Stimulated activated CD8-positive, alpha-beta memory T cell treated with anti-CD3 and anti-CD28 coated beads, Interleukin-7, amount 100 ng/mL, for 4 hours (primary cell): ENCODE measurements around the gene RBM39.
"Not testable (repeated sequence)": the region's sequence is repeated elsewhere in the genome, so short reads cannot be mapped to it uniquely, and the experiment has no call there.

Experiments
- DNase-seq, 2 donors: peaks; one replicate each; pipeline ENCODE4 v3.0.0-alpha.2; 2020; ENCODE audit warnings: low read depth in 2 of 2

RBM39 gene

DNA sequence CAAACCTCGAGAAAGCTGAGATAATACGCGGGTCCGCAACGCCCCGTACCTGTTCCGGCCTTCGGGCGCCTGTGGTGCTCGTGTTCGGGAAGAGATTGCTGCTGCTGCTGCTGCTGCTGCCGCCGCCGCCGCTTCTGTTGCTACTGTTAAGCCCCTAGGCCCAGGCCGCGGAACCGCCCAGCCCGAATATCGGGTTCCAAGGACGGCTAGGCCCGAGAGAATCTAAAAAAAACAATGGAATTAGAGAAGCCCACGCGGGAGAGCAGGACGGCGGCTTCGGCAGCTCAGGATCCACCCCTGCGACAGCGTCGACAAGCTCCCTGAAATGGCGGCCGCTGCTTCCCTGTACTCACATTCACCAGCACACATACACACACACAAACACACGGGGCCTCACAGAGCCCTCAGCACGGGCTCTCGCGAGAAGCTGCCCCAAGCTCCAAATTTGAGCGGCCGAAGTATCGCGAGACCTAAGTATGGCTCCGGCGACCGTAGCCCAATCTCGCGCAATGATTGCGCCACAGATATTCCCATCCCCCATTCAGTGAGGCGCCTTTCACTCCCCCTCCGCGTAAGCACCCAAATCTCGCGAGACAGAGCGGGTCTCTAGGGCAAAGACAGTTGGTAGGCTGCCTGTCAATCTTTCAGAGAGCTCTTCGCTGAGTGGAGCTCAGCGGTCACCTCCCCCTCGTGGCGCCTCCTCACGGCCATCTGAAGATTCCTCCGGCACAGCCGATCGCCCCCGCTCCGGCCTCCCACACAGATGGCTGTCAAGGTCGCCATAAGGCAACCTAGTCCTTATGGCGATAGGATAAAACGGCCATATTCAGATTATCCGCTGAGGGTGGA lies at the start of gene RBM39:
Gene RBM39 (minus strand): TSS at position 369 of the 849 bp plus-strand sequence. CDS start 1,386 bp downstream, outside the sequence.
- peak; percentile 98 to 100 for DNase-seq

DNA sequence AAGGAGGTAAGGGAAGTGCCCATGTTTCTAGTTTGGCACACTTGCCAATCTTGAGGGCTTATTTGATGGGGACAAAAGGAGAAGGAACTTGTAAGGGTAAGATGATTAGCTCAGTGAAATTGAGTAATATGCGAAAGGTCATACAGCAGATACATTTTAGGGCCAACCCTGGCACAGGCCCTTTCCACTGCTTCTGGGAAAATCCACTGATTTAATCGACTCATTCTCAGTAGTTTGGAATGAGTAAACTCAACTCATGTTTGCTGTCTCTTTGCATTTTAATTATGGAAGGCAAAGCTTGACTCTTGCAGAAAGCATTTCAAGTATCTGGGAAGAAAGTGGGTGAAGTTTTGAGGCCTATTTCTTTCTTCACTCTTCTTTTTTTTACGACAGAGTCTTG lies 49.8 kb upstream of the RBM39 start:
- DNase-seq: no peak

DNA sequence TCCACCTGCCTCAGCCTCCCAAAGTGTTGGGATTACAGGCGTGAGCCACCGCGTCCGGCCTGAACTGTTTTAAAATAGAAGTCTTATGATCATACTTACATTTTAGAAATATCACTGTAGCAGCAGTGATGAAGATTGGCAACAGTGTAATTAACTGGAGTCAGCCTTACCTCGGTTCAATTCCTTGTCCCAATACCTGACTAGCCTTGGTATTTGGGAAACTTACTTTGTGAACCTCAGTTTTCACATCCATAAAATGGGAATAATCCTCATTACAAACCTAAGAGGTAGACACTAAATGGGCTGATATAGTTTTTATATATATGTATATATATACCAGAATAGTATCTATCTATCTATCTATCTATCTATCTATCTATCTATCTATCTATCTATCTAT lies 49.0 kb upstream of the RBM39 start:
- DNase-seq: no peak

DNA sequence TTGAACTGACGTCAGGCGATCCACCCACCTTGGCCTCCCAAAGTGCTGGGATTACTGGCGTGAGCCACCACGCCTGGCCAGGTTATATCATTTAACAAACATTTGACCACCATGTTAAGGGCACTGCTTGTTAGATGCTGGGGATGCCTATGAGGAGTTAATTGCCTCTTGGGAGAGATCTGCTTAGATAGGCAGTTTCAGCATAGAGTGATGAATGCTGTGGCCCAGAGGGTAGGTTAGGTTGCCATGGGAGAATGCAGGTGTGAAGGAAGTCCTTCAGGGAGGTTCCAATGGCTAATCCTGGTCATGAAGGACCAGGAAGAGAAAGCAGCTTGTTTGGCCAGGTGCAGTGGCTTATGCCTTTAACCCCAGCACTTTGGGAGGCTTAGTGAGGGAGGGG lies 46.7 kb upstream of the RBM39 start:
- DNase-seq: no peak

DNA sequence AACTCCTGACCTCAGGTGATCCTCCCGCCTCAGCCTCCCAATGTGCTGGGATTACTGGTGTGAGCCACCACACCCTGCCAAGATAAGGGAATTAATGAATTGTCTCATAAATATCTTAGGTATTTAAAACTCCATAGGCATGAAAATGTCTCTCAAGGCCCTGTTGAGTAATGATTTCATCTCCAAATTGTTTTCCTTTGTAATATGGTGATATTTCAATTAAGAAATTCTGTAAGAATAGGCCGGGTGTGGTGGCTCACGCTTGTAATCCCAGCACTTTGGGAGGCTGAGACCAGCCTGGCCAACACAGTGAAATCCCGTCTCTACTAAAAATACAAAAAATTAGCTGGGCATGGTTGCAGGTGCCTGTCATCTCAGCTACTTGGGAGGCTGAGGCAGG lies 43.5 kb upstream of the RBM39 start:
- not testable (repeated sequence) for DNase-seq

DNA sequence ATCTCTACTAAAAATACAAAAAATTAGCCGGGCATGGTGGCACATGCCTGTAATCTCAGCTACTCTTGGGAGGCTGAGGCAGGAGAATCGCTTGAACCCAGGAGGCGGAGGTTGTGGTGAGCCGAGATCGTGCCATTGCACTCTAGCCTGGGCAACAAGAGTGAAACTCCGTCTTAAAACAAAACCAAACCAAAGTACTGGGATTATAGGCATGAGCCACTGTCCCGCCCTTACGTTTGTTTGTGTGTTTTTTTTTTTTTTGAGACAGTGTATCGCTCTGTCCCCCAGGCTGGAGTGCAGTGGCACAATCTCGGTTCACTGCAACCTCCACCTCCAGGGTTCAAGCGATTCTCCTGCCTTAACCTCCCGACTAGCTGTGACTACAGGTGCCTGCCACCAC lies 41.8 kb upstream of the RBM39 start:
- DNase-seq: not testable (repeated sequence)

DNA sequence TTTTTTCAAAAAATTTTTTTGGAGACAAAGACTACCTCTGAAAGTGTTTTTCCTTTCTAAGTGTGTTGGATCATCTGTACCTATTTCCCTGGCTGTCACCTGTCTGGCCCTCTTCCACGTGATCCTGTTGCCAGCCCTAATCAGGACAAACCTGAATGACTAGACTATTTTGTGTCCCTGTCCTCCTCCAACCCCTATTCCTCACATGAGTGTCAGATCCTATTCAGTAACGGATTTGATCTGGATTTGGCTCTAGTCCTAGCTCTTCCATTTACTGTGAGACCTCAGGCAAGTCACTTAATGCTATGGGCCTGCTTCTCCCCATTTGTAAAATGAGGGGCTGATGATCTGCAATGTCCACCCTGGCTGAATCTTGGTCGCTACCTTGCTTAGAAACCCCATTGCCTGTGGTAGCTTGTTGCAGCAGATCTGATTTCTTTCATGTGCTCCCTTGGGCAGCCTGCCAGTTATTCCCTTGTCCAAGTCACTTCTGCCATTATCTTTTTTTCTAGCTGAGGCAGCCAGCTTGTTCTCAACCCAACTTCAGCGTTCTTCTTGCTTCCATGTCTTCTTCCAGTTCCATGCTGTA lies 34.5 kb upstream of the RBM39 start:
- DNase-seq: no peak

DNA sequence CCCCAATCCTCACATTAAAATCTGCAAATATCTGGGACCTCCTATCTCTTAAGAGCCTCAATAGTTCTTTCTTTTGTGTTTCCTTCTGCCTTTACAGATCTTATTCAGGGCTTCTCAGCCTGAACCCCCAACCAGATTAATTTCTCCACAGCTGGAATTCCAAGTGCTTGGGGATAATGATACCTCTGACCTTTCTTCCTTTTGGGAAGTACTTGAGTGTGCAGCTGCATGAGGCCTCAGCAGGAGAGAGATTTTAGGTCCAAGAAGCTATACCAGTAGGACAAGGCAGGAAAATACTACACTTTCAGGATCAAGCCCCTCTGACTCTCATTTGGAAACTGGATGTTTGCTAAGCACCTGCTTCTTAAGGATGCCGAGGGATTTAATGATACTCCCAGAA lies 32.3 kb upstream of the RBM39 start:
- DNase-seq: no peak

DNA sequence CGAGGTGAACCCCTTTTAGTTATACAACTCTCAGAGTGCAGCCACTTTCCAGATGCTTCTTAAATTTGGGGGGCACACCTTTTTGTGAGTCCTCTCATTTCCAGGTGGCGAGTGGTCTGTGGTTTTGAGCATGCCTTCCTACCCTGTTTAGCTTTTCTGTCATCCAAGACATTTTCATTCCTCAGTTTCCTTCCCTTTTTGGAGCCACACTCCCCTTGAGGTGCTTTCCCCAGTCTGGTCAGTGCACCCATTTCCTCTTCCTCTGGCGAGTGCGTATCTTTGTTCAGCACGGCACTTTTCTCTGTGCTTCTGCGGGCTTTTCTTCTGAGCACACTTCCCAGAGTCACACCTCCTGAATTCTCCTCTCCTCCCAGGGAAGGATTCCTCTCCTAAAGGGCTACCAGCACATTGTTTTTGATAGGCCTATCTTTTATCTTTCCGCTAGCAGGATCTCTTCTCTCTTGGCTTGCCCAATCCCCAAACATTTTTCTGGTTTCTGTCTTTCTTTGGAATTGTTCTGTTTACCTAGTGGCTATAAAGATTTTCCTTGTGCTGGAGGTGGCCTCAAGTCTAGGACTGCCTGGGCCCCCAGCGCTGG lies 31.2 kb upstream of the RBM39 start:
- DNase-seq: peak in 1 of 2 donors; percentile 19

DNA sequence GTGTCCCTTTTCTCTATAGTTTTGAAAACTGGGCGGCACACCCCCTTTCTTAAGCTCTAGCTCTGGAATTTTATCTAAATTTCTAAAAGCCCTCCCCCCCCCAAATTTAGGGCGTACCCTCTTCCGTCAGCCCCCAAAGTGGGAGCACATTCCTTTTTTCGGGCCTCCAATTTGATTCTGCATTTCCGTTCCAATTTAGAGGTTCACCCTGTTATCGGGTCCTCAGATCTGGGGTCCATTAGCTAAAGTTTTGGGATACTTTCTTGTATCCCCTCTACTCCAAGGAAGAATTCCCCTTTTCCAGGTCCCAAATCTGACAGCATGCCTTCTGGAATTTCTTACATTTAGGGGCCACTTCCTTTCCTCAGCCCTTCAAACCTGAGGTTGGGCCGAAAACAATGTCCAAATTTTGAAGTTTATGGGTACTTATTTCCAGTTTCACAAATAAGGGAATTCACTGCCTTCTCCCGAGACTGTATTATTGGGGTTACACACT lies 30.6 kb upstream of the RBM39 start:
- no peak for DNase-seq

DNA sequence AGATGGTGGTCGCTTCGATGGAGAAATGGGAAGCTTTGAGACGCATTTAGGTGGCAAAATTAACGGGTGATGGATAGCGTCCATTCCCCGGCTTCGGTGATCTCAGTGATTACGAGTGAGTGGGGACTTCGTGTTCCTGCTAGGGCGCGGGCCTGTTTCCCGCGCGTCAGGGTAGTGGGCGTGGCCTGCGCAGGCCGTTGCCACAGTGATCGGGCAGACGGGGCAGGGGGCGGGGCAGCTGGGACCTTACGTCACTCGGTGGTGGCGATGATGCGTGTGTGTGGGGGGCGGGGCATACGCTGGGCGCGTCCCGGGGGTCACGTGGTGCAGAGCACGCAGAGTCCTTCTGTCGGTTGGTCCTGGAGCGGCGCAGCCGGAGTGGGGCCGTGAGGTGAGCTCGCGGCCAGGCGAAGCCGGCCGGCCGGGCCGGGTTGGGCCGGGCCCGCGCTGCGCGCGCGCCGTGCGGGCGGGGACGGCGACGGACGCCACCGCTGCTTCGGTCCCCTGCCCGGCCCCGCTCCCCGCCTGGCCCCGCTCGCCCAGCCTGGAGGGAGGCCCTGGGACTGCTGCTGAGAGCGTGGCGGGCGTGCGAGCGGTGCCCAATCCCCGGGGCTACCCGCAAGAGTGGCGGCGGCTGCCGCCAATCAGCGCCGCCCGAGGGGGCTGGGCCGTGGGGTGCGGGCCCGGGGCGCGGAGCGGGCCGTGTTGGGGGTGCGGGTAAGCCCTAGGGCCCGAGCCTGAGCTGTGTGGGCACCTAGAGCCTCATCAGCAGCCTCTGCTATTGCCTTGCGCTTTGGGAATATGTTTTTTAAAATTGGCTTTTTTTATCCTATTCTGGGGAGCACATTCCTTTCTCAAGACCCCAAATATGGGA lies 29.9 kb upstream of the RBM39 start, which contains the start of gene PHF20:
Gene PHF20 (plus strand): TSS at position 327 of the 874 bp plus-strand sequence. CDS start 29,508 bp downstream, outside the sequence.
- DNase-seq: peak; percentile 99

DNA sequence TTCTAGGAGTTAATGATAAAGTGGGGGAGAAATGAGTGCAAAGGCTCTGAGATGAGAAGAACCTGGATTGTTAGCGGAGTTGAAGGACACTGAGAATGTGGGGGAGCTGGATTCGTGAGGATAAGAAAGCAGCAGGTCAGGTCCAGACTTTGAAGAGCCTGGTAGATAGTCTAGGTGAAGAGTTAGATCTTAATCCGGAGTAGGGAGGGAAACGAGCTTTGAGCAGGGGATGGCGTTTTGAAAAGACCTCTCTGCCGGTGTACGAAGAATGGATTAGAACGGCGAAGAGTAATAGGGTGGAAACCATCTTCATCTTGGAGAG lies 29.3 kb upstream of the RBM39 start:
- DNase-seq: no peak

DNA sequence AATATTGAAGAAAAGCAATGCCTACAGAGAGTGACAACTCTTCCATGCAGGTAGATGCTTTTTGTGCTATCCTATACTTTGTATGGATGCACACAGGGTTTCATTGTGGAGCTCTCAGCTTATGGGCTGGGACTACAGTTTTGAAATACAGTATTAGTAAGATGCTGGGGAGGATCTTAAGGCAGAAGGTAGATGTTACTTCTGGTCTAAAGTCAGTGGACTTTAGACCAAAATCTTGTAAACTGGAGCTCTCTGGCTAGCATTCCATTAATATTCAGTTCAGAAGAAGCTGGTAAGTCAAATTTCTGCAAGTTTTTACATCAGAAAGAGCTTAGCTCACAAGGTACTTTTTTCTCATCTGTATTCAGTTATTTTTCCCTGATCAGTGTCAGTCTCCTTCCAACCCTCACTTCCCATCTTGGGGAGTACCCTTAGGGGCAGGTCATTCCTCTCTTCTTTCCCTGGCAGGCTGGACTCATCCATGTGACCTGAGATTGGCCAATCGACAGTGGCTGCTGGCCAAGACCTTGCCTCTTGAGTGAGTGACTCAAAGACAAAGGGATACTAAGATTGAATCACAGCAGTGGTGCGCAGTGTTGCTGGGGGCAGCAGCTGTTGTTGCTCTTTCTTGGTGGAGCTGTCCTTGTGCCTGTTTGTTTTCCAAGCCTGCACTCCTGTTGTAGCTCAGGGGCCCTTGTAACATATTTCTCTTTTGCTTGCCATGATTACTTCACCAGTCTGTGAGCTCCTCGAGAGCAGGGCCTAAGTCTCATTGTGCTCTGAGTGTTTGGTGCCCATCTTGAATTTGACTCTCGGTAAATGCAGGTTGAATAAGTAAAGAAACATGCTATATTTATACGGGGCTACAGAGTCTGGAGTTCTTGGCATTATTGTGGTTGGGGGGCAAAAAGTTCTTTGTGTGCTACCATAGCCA lies 26.9 kb upstream of the RBM39 start:
- DNase-seq: peak in 1 of 2 donors; percentile 23

DNA sequence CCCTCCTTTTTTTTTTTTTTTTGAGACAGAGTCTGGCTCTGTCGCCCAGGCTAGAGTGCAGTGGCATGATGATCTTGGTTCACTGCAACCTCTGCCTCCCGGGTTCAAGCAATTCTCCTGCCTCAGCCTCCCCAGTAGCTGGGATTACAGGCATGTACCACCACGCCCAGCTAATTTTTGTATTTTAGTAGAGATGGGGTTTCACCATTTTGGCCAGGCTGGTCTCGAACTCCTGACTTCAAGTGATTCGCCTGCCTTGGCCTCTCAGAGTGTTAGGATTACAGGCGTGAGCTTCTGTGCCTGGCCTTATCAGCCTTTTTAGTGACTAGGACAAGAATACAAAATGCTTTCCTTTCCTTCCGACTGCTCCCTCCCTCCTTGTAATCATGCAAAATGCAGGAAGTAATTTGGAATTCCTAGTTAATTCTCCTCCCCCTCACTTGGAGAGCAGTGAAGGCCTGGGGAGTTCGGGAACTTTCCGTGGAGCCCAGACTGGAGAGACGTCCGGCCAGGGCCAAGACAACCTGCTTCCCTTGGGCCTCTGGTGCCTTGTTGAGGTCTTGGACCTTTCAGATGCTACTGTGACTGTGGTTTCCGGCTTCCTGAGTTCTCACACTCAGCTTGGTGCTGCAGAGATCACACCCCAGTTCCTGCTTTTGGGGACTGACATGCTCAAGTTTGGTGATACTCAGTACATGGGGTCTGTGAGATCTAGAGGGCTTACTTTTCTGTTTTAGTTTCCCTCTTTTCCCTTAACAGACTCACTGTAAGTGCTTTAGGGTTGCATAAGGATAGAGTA lies 25.8 kb upstream of the RBM39 start:
- peak; percentile 52 to 54 for DNase-seq

DNA sequence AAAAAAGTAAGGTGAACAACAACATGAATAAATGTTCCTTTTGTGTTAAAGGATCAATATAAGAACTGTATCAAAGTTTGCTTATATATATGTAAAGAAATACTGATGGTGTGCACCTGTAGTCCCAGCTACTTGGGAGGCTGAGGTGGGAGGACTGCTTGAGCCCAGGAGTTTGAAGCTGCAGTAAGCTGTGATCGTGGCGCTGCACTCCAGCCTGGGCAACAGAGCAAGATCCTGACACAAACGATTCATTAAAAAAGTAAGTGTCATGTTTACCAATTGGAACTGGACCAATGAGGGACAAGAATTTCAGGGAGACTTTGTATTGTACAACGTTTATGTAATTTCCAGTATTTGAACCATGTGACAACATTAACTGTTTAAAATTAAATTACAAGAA lies 24.8 kb upstream of the RBM39 start:
- DNase-seq: no peak

DNA sequence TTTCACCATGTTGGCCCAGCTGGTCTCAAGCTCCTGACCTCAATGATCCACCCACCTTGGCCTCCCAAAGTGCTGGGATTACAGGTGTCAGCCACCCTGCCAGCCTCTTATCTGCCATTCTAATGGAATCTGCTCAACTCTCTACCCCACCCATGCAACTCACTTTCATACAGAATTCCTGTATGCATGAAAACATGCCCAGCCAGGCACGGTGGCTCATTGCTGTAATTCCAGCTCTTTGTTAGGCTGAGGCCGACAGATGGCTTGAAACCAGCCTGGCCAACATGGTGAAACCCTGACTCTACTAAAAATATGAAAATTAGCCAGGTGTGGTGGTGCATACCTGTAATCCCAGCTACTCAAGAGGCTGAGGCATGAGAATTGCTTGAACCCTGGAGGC lies 22.9 kb upstream of the RBM39 start:
- not testable (repeated sequence) for DNase-seq

DNA sequence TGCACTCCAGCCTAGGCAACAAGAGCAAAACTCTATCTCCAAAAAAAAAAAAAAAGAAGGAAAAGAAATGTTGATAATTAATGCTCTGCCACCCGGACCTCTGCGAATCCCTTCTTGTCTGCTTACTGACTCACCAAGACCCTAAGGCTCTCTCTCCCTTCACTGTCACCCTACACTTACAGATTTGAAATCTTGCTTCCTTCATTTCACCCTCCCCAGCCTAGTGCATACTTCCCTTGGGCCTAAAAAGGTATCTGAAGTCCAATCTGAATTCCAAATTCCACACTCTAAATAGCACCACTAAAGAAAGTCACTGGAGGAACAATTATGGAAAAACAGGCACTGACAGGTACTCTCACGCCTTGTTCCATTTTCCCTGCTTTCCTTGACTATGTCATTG lies 20.4 kb upstream of the RBM39 start:
- no peak for DNase-seq

DNA sequence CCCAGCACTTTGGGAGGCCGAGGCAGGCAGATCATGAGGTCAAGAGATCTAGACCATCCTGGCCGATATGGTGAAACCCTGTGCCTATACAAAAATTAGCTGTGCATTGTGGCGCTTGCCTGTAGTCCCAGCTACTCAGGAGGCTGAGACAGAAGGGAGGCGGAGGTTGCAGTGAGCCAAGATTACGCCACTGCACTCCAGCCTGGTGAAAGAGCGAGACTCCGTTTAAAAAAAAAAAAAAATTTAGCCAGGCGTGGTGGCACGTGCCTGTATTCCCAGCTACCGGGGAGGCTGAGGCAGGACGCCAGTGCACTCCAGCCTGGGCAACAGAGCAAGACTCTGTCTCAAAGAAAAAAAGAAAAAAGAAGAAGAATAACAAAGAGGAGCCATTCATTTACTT lies 19.5 kb upstream of the RBM39 start:
- not testable (repeated sequence) for DNase-seq

DNA sequence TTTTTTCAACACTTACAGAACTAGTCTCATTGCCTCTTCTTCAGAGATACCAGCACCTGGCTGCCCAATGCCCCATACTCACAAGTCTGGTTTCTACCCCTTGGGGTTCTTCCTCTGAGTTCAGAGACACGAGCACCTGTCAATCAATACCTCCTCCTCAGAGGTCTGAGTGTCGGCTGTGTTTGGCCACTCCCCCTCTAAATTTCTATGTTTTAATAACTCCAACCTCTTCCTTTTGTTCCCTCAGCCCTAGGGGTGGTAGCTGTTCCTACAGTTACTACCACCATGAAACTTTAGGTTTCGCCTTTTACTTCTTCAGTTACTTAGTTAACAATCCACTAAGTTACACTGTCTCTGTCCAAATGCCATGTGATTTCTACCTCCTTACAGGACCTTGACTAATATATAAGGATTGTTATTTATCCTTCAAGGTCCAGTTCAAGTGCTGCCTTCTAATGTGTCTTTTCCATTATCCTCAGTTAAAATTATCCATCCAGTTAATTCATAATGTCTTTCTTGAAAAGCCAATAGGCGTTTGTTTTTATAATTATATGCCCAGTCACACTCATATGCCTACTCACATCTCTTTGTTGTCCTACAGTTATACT lies 15.1 kb upstream of the RBM39 start:
- DNase-seq: no peak
